Endometrial microvascular endothelial cells (primary cell): ENCODE results near the gene UGT1A6. TPM values are rescaled to one million over a fixed set of nuclear protein-coding genes. Genes with fewer than 3 reads are reported as not detected.

Source experiments
- total RNA-seq: library from RNA; depleted of rRNA; stranded (reverse); fragments of >200 nt; gene quantifications from one replicate; pipeline ENCODE4 v1.2.3, GENCODE V29; 2015; ENCODE audit errors: inconsistent ontology term

Gene UGT1A6
- total RNA-seq, 1 donor from 2014 or later: not detected

Other genes starting within 250 kb of the UGT1A6 start
- gene USP40, start 126.1 kb upstream of the UGT1A6 start, total RNA-seq: 22.3 TPM
- not detected for gene UGT1A8, start 75.3 kb upstream of the UGT1A6 start, total RNA-seq
- gene UGT1A10, start 56.4 kb upstream of the UGT1A6 start, total RNA-seq: not detected
- gene UGT1A9, start 21.0 kb upstream of the UGT1A6 start, total RNA-seq: not detected
- gene UGT1A7, start 11.0 kb upstream of the UGT1A6 start, total RNA-seq: not detected
- gene UGT1A5, start 20.0 kb downstream of the UGT1A6 start, total RNA-seq: not detected
- gene UGT1A4, start 25.8 kb downstream of the UGT1A6 start, total RNA-seq: not detected
- not detected for gene UGT1A3, start 36.2 kb downstream of the UGT1A6 start, total RNA-seq
- not detected for gene UGT1A1, start 67.4 kb downstream of the UGT1A6 start, total RNA-seq
- not detected for gene MROH2A, start 85.4 kb downstream of the UGT1A6 start, total RNA-seq
- 69.5 TPM for gene HJURP, start 161.6 kb downstream of the UGT1A6 start, total RNA-seq
- gene TRPM8, start 224.5 kb downstream of the UGT1A6 start, total RNA-seq: not detected